ENCODE data around the gene NBPF14.
"Not testable (repeated sequence)": the region's sequence is repeated elsewhere in the genome, so short reads cannot be mapped to it uniquely, and the experiment has no call there.

Gene NBPF14

GRCh38 chr1:148595911-148596310, at the start of gene NBPF14:
Gene NBPF14, minus strand, starts transcription at chr1:148596011. Its CDS starts 294 bp downstream, at chr1:148595717.
- not testable (repeated sequence) for DNase-seq (ENCODE audit: low spot score)

GRCh38 chr1:148625451-148625850, 29.6 kb upstream of the NBPF14 start:
- not testable (repeated sequence) for DNase-seq (ENCODE audit: low spot score)

- not testable (repeated sequence) for DNase-seq (ENCODE audit: low spot score)
Observed at GRCh38 chr1:148618216-148618615, 22.4 kb upstream of the NBPF14 start.

- not testable (repeated sequence) for DNase-seq (ENCODE audit: low spot score)
Observed at GRCh38 chr1:148605266-148605665, 9.5 kb upstream of the NBPF14 start.

- not testable (repeated sequence) for DNase-seq (ENCODE audit: low spot score)
Observed at GRCh38 chr1:148595360-148595759, 451 bp downstream of the NBPF14 start.

- DNase-seq (ENCODE audit: low spot score), result not testable (repeated sequence)
Observed at GRCh38 chr1:148591098-148591497, 4.7 kb downstream of the NBPF14 start.

GRCh38 chr1:148532158-148532557, 63.7 kb downstream of the NBPF14 start:
- peak; percentile 42 for DNase-seq (ENCODE audit: low spot score)

- DNase-seq (ENCODE audit: low spot score), result peak; percentile 63
Observed at GRCh38 chr1:148529101-148529567, 66.7 kb downstream of the NBPF14 start.

- DNase-seq (ENCODE audit: low spot score), result not testable (repeated sequence)
Observed at GRCh38 chr1:148528591-148528990, 67.2 kb downstream of the NBPF14 start.

- DNase-seq (ENCODE audit: low spot score), result not testable (repeated sequence)
Observed at GRCh38 chr1:148526587-148526986, 69.2 kb downstream of the NBPF14 start.

GRCh38 chr1:148523205-148524144, 72.3 kb downstream of the NBPF14 start:
- not testable (repeated sequence) for DNase-seq (ENCODE audit: low spot score)

GRCh38 chr1:148522561-148523204, 73.1 kb downstream of the NBPF14 start:
- DNase-seq (ENCODE audit: low spot score), result peak; percentile 97

- peak; percentile 93 for DNase-seq (ENCODE audit: low spot score)
Observed at GRCh38 chr1:148522072-148522471, 73.7 kb downstream of the NBPF14 start.

- not testable (repeated sequence) for DNase-seq (ENCODE audit: low spot score)
Observed at GRCh38 chr1:148514310-148514709, 81.5 kb downstream of the NBPF14 start.

- not testable (repeated sequence) for DNase-seq (ENCODE audit: low spot score)
Observed at GRCh38 chr1:148512571-148513184, 83.1 kb downstream of the NBPF14 start.

GRCh38 chr1:148493933-148494332, 101.9 kb downstream of the NBPF14 start:
- DNase-seq (ENCODE audit: low spot score), result not testable (repeated sequence)

- not testable (repeated sequence) for DNase-seq (ENCODE audit: low spot score)
Observed at GRCh38 chr1:148483029-148483428, 112.8 kb downstream of the NBPF14 start, which contains the start of gene PPIAL4G. Gene PPIAL4G, minus strand, starts transcription at chr1:148483302. Its CDS starts 50 bp downstream, at chr1:148483252.

Measured in cerebellar cortex (tissue), 1 donor.